Measurements from ENCODE around the gene ZCCHC7.
"Not testable (repeated sequence)": the region's sequence is repeated elsewhere in the genome, so short reads cannot be mapped to it uniquely, and the experiment has no call there.

Gene ZCCHC7

GRCh38 chr9:37259951-37260350 lies 139.6 kb downstream of the ZCCHC7 start:
- DNase-seq: no peak

- peak; percentile 1 for DNase-seq
Observed at GRCh38 chr9:37262410-37262809, 142.0 kb downstream of the ZCCHC7 start.

GRCh38 chr9:37264539-37264938 lies 144.2 kb downstream of the ZCCHC7 start:
- no peak for DNase-seq

- DNase-seq: no peak
Observed at GRCh38 chr9:37266630-37267029, 146.3 kb downstream of the ZCCHC7 start.

GRCh38 chr9:37269221-37269620 lies 148.8 kb downstream of the ZCCHC7 start:
- DNase-seq: no peak

GRCh38 chr9:37271679-37272078 lies 151.3 kb downstream of the ZCCHC7 start:
- no peak for DNase-seq

GRCh38 chr9:37273595-37273994 lies 153.2 kb downstream of the ZCCHC7 start:
- no peak for DNase-seq

GRCh38 chr9:37281541-37281940 lies 161.2 kb downstream of the ZCCHC7 start:
- no peak for DNase-seq

- DNase-seq: no peak
Observed at GRCh38 chr9:37283730-37284325, 163.5 kb downstream of the ZCCHC7 start.

- no peak for DNase-seq
Observed at GRCh38 chr9:37284636-37285035, 164.3 kb downstream of the ZCCHC7 start.

GRCh38 chr9:37286530-37287175 lies 166.3 kb downstream of the ZCCHC7 start:
- DNase-seq: no peak

GRCh38 chr9:37287317-37287716 lies 166.9 kb downstream of the ZCCHC7 start:
- DNase-seq: no peak

- no peak for DNase-seq
Observed at GRCh38 chr9:37289631-37290030, 169.3 kb downstream of the ZCCHC7 start.

- DNase-seq: no peak
Observed at GRCh38 chr9:37290366-37290939, 170.1 kb downstream of the ZCCHC7 start.

GRCh38 chr9:37290940-37291485 lies 170.6 kb downstream of the ZCCHC7 start:
- DNase-seq: no peak

GRCh38 chr9:37291612-37292238 lies 171.4 kb downstream of the ZCCHC7 start:
- DNase-seq: not testable (repeated sequence)

- DNase-seq: no peak
Observed at GRCh38 chr9:37292896-37293295, 172.5 kb downstream of the ZCCHC7 start.

GRCh38 chr9:37293664-37294524 lies 173.5 kb downstream of the ZCCHC7 start:
- no peak for DNase-seq

GRCh38 chr9:37295178-37295577 lies 174.8 kb downstream of the ZCCHC7 start:
- DNase-seq: no peak

- no peak for DNase-seq
Observed at GRCh38 chr9:37295796-37296195, 175.4 kb downstream of the ZCCHC7 start.

GRCh38 chr9:37297592-37297991 lies 177.2 kb downstream of the ZCCHC7 start:
- DNase-seq: no peak

GRCh38 chr9:37300620-37301019 lies 180.2 kb downstream of the ZCCHC7 start:
- DNase-seq: no peak
